ENCODE measurements around the gene PIN4.

The PIN4 gene

GRCh38 chrX:72236841-72237240, 55.3 kb downstream of the PIN4 start:
- Histone ChIP-seq H3K36me3 (ENCODE audit: low read depth) (peaks cover 3% of the 10 kb centered on the region; the same call in 1 of the 2 replicates), H3K9me3 (ENCODE audit: severe bottlenecking) (no peaks in the 10 kb centered on the region), H3K27me3 (ENCODE audit: insufficient read depth, poor library complexity, severe bottlenecking) (no peaks in the 10 kb centered on the region), H3K4me1 (ENCODE audit: insufficient read depth, poor library complexity, severe bottlenecking) (no peaks in the 10 kb centered on the region), H3K4me3 (ENCODE audit: severe bottlenecking) (no peak overlapping the region), H3K27ac (ENCODE audit: poor library complexity, severe bottlenecking) (no peak overlapping the region)
- no peak for ATAC-seq (ENCODE audit: low read depth)
- TF ChIP-seq CTCF (IDR thresholded peaks at IDR 0.05; ENCODE audit: poor library complexity, severe bottlenecking) = no peak
- DNase-seq (ENCODE audit: low spot score) = no peak

GRCh38 chrX:72238183-72238582, 56.6 kb downstream of the PIN4 start:
- H3K27ac ChIP-seq (ENCODE audit: poor library complexity, severe bottlenecking) = peak overlapping the region; percentile 53

GRCh38 chrX:72238721-72239475, 57.3 kb downstream of the PIN4 start, which contains the start of gene ERCC6L:
Gene ERCC6L (minus strand): TSS chrX:72239027. CDS start chrX:72238911, 116 bp downstream.
- no peaks in the 10 kb centered on the region for H3K27me3 ChIP-seq (ENCODE audit: insufficient read depth, poor library complexity, severe bottlenecking)
- H3K27ac ChIP-seq (ENCODE audit: poor library complexity, severe bottlenecking) = peak within 1 kb of the TSS; percentile 53
- H3K4me1 ChIP-seq (ENCODE audit: insufficient read depth, poor library complexity, severe bottlenecking) = no peaks in the 10 kb centered on the region
- peaks cover 3% of the 10 kb centered on the region; the same call in 1 of the 2 replicates for H3K36me3 ChIP-seq (ENCODE audit: low read depth)
- ATAC-seq (ENCODE audit: low read depth) (peak; percentile 95), DNase-seq (ENCODE audit: low spot score) (peak; percentile 84)
- H3K9me3 ChIP-seq (ENCODE audit: severe bottlenecking) = no peaks in the 10 kb centered on the region
- no peak for TF ChIP-seq CTCF (IDR thresholded peaks at IDR 0.05; ENCODE audit: poor library complexity, severe bottlenecking)
- peak within 1 kb of the TSS; percentile 70 for H3K4me3 ChIP-seq (ENCODE audit: severe bottlenecking)

More at GRCh38 chrX:72238183-72238582, 56.6 kb downstream of the PIN4 start:
- ATAC-seq (ENCODE audit: low read depth) (0 out of 3 replicates have a peak, but pooled peaks have one; percentile 7), DNase-seq (ENCODE audit: low spot score) (no peak)
- H3K9me3 ChIP-seq (ENCODE audit: severe bottlenecking) = no peaks in the 10 kb centered on the region
- H3K4me3 ChIP-seq (ENCODE audit: severe bottlenecking) = peak overlapping the region; percentile 70
- peaks cover 3% of the 10 kb centered on the region; the same call in 1 of the 2 replicates for H3K36me3 ChIP-seq (ENCODE audit: low read depth)
- no peaks in the 10 kb centered on the region for H3K4me1 ChIP-seq (ENCODE audit: insufficient read depth, poor library complexity, severe bottlenecking)
- no peak for TF ChIP-seq CTCF (IDR thresholded peaks at IDR 0.05; ENCODE audit: poor library complexity, severe bottlenecking)
- no peaks in the 10 kb centered on the region for H3K27me3 ChIP-seq (ENCODE audit: insufficient read depth, poor library complexity, severe bottlenecking)

- no peak for TF ChIP-seq CTCF (IDR thresholded peaks at IDR 0.05; ENCODE audit: poor library complexity, severe bottlenecking)
- Histone ChIP-seq H3K27me3 (ENCODE audit: insufficient read depth, poor library complexity, severe bottlenecking) (no peaks in the 10 kb centered on the region), H3K27ac (ENCODE audit: poor library complexity, severe bottlenecking) (no peak overlapping the region), H3K4me3 (ENCODE audit: severe bottlenecking) (no peak overlapping the region), H3K4me1 (ENCODE audit: insufficient read depth, poor library complexity, severe bottlenecking) (no peaks in the 10 kb centered on the region), H3K36me3 (ENCODE audit: low read depth) (peaks cover 3% of the 10 kb centered on the region; the same call in 1 of the 2 replicates), H3K9me3 (ENCODE audit: severe bottlenecking) (no peaks in the 10 kb centered on the region)
- DNase-seq (ENCODE audit: low spot score) = no peak
- no peak for ATAC-seq (ENCODE audit: low read depth)
Measured at GRCh38 chrX:72240976-72241375, 59.4 kb downstream of the PIN4 start.

GRCh38 chrX:72243472-72243871, 61.9 kb downstream of the PIN4 start:
- H3K4me1 ChIP-seq (ENCODE audit: insufficient read depth, poor library complexity, severe bottlenecking) = no peaks in the 10 kb centered on the region
- H3K27me3 ChIP-seq (ENCODE audit: insufficient read depth, poor library complexity, severe bottlenecking) = no peaks in the 10 kb centered on the region
- H3K36me3 ChIP-seq (ENCODE audit: low read depth) = no peaks in the 10 kb centered on the region
- H3K4me3 ChIP-seq (ENCODE audit: severe bottlenecking) = no peak overlapping the region
- 0 out of 3 replicates have a peak, but pooled peaks have one; percentile 18 for ATAC-seq (ENCODE audit: low read depth)
- no peak for DNase-seq (ENCODE audit: low spot score)
- TF ChIP-seq CTCF (IDR thresholded peaks at IDR 0.05; ENCODE audit: poor library complexity, severe bottlenecking) = no peak
- no peak overlapping the region for H3K27ac ChIP-seq (ENCODE audit: poor library complexity, severe bottlenecking)
- no peaks in the 10 kb centered on the region for H3K9me3 ChIP-seq (ENCODE audit: severe bottlenecking)
